ENCODE measurements around the gene CFAP299. TPM values are rescaled to one million over a fixed set of nuclear protein-coding genes. Genes with fewer than 3 reads are reported as not detected.
A peak's percentile ranks its signal among the peaks of the same experiment; 100 is the strongest.
"Not testable (repeated sequence)": the region's sequence is repeated elsewhere in the genome, so short reads cannot be mapped to it uniquely, and the experiment has no call there.

Gene CFAP299
- total RNA-seq, 1 donor from 2014 or later: not detected

DNA sequence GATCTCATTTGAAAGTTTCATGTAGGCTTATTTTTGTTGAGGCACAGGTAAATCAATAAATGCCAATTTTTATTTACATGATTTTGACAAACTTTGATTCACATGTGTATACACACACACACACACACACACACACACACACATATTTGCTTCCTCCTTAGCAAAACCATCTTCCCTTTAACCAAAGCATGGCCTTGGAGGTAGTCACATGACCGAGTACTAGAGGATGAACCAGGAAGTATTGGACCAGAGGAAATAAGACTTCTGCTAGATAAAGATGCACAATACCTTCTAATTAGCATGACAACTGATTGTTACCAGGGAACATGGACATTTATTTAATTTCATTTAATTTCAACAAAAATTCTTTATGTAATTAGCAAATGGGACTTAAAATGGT, 23.4 kb upstream of the CFAP299 start:
- Mint-ChIP-seq H3K27ac (ENCODE audit: unreplicated experiment) (no peak overlapping the region), H3K4me3 (ENCODE audit: unreplicated experiment) (no peak overlapping the region), H3K27me3 (ENCODE audit: unreplicated experiment) (peaks cover 4% of the 10 kb centered on the region), H3K36me3 (ENCODE audit: unreplicated experiment) (no peaks in the 10 kb centered on the region), H3K4me1 (ENCODE audit: unreplicated experiment) (peaks cover 14% of the 10 kb centered on the region), H3K9me3 (ENCODE audit: unreplicated experiment) (no peaks in the 10 kb centered on the region)
- no peak for DNase-seq (ENCODE audit: extremely low spot score, unreplicated experiment)
- TF ChIP-seq, protein P1, sequence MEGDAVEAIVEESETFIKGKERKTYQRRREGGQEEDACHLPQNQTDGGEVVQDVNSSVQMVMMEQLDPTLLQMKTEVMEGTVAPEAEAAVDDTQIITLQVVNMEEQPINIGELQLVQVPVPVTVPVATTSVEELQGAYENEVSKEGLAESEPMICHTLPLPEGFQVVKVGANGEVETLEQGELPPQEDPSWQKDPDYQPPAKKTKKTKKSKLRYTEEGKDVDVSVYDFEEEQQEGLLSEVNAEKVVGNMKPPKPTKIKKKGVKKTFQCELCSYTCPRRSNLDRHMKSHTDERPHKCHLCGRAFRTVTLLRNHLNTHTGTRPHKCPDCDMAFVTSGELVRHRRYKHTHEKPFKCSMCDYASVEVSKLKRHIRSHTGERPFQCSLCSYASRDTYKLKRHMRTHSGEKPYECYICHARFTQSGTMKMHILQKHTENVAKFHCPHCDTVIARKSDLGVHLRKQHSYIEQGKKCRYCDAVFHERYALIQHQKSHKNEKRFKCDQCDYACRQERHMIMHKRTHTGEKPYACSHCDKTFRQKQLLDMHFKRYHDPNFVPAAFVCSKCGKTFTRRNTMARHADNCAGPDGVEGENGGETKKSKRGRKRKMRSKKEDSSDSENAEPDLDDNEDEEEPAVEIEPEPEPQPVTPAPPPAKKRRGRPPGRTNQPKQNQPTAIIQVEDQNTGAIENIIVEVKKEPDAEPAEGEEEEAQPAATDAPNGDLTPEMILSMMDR (IDR thresholded peaks at IDR 0.05): no peak

DNA sequence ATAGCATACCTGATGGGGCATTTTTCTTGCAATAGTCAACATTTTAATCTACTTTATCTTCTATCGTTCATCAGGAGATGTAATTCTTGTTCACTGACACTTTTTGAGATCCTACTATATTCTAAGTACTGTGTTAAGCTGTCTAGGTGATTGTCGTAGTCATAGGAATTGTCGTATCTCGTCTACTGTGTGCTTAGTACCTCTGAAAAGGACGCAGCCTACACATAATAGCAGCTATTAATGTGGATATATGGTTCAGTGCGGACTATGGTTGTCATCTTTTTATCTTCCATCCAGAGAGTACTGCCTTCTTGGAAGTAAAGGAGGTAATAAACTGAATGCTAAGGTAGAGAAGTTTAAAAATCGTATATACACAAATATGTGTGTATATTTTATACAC, 21.9 kb upstream of the CFAP299 start:
- Mint-ChIP-seq H3K9me3 (ENCODE audit: unreplicated experiment) (no peaks in the 10 kb centered on the region), H3K27me3 (ENCODE audit: unreplicated experiment) (peaks cover 4% of the 10 kb centered on the region), H3K4me1 (ENCODE audit: unreplicated experiment) (peaks cover 16% of the 10 kb centered on the region), H3K36me3 (ENCODE audit: unreplicated experiment) (no peaks in the 10 kb centered on the region), H3K4me3 (ENCODE audit: unreplicated experiment) (no peak overlapping the region), H3K27ac (ENCODE audit: unreplicated experiment) (no peak overlapping the region)
- TF ChIP-seq, protein P1 (IDR thresholded peaks at IDR 0.05): no peak
- no peak for DNase-seq (ENCODE audit: extremely low spot score, unreplicated experiment)

DNA sequence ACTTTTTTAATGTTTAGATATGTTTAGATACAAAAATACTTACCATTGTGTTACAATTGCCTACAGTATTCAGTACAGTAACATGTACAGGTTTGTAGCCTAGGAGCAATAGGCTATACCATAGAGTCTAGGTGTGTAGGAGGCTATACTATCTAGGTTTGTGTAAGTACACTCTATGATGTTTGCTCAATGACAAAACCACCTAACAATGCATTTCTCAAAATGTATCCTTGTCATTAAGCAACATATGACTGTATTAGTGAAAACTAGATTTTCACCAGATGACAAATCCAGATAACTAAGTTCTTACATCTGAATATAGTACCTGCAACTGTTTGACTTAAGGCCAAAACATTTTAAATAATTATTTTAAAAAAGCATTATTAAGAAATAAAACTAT, 19.7 kb upstream of the CFAP299 start:
- not testable (repeated sequence) for H3K27me3 Mint-ChIP-seq (ENCODE audit: unreplicated experiment); H3K9me3 Mint-ChIP-seq (ENCODE audit: unreplicated experiment); DNase-seq (ENCODE audit: extremely low spot score, unreplicated experiment); H3K4me3 Mint-ChIP-seq (ENCODE audit: unreplicated experiment); H3K27ac Mint-ChIP-seq (ENCODE audit: unreplicated experiment); H3K36me3 Mint-ChIP-seq (ENCODE audit: unreplicated experiment)
- peaks cover 15% of the 10 kb centered on the region for H3K4me1 Mint-ChIP-seq (ENCODE audit: unreplicated experiment)

DNA sequence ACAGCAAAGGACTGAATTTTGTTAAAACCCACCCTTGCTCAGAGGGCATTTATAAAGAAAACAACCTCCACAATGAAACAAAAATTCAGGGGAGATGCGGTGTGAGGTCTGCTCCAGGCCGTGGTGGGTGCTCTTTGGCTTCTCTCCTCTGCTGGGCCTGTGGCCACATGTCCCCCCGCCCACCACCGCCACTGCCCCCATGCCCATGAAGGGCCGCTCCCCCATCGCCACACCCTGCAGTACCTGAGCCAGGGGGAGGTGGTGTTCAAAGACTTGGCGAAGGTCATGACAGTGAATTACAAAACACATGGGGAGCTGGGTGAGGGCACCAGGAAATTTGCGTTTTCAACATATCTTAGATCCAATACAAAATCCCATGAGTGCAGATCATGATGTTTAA, 14.2 kb upstream of the CFAP299 start:
- TF ChIP-seq, protein P1 (IDR thresholded peaks at IDR 0.05): no peak
- peaks cover 2% of the 10 kb centered on the region for H3K27me3 Mint-ChIP-seq (ENCODE audit: unreplicated experiment)

DNA sequence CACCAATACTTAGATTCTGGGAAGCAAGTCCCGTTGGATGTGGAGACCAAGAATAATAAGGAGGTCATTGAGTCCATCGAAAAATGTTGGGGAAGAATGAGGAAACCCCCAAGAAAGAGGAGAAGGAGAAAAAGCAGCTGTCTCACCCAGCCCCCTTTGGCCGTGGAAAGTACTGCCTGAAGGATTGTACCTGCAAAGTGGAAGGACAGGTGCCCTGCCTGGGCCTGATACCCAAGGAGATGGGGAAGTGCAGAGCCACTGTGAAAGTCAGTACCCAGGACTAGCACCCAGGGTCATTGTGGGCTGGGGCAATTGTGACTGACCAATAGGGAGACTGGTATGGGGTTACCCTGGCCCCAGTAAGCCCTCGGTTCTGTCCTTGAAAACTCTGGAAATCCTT, 13.8 kb upstream of the CFAP299 start:
- Mint-ChIP-seq H3K27me3 (ENCODE audit: unreplicated experiment) (peaks cover 2% of the 10 kb centered on the region), H3K36me3 (ENCODE audit: unreplicated experiment) (no peaks in the 10 kb centered on the region), H3K4me1 (ENCODE audit: unreplicated experiment) (peaks cover 19% of the 10 kb centered on the region), H3K27ac (ENCODE audit: unreplicated experiment) (no peak overlapping the region), H3K9me3 (ENCODE audit: unreplicated experiment) (no peaks in the 10 kb centered on the region), H3K4me3 (ENCODE audit: unreplicated experiment) (no peak overlapping the region)
- TF ChIP-seq, protein P1 (IDR thresholded peaks at IDR 0.05): no peak
- DNase-seq (ENCODE audit: extremely low spot score, unreplicated experiment): no peak

More for the DNA sequence above, 14.2 kb upstream of the CFAP299 start:
- H3K4me1 Mint-ChIP-seq (ENCODE audit: unreplicated experiment): peaks cover 19% of the 10 kb centered on the region
- H3K27ac Mint-ChIP-seq (ENCODE audit: unreplicated experiment): no peak overlapping the region
- no peaks in the 10 kb centered on the region for H3K9me3 Mint-ChIP-seq (ENCODE audit: unreplicated experiment)
- H3K4me3 Mint-ChIP-seq (ENCODE audit: unreplicated experiment): no peak overlapping the region
- no peak for DNase-seq (ENCODE audit: extremely low spot score, unreplicated experiment)
- H3K36me3 Mint-ChIP-seq (ENCODE audit: unreplicated experiment): no peaks in the 10 kb centered on the region

DNA sequence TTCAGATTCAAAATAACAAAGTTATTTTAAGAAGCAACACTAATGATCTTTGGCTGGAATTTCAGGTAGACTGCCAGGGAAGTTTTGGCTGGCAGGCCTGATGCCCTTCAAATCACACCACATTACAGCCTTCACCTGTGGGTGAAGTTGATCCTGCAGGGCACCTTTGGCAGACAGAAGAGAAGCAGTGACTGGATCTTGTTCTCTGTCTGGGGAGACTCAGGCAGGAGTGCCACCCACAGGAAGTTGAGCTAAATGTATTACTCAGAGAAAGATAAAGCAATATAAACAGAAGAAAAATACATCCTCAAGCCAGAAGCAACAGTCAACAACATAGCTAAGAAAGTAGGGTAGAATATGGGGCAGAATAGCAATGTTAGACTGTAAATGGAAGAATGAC, 12.8 kb upstream of the CFAP299 start:
- Mint-ChIP-seq H3K4me3 (ENCODE audit: unreplicated experiment) (no peak overlapping the region), H3K27ac (ENCODE audit: unreplicated experiment) (no peak overlapping the region), H3K36me3 (ENCODE audit: unreplicated experiment) (no peaks in the 10 kb centered on the region), H3K4me1 (ENCODE audit: unreplicated experiment) (peaks cover 16% of the 10 kb centered on the region), H3K9me3 (ENCODE audit: unreplicated experiment) (no peaks in the 10 kb centered on the region), H3K27me3 (ENCODE audit: unreplicated experiment) (peaks cover 2% of the 10 kb centered on the region)
- DNase-seq (ENCODE audit: extremely low spot score, unreplicated experiment): no peak
- TF ChIP-seq, protein P1 (IDR thresholded peaks at IDR 0.05): peak; percentile 61
